ENCODE data around the gene OASL. TPM values are rescaled to one million over a fixed set of nuclear protein-coding genes. Genes with fewer than 3 reads are reported as not detected.

The OASL gene
- polyA plus RNA-seq, 2 of the 4 experiments (the other 2 are of a cell fraction): 0.81 to 0.94 TPM

DNA sequence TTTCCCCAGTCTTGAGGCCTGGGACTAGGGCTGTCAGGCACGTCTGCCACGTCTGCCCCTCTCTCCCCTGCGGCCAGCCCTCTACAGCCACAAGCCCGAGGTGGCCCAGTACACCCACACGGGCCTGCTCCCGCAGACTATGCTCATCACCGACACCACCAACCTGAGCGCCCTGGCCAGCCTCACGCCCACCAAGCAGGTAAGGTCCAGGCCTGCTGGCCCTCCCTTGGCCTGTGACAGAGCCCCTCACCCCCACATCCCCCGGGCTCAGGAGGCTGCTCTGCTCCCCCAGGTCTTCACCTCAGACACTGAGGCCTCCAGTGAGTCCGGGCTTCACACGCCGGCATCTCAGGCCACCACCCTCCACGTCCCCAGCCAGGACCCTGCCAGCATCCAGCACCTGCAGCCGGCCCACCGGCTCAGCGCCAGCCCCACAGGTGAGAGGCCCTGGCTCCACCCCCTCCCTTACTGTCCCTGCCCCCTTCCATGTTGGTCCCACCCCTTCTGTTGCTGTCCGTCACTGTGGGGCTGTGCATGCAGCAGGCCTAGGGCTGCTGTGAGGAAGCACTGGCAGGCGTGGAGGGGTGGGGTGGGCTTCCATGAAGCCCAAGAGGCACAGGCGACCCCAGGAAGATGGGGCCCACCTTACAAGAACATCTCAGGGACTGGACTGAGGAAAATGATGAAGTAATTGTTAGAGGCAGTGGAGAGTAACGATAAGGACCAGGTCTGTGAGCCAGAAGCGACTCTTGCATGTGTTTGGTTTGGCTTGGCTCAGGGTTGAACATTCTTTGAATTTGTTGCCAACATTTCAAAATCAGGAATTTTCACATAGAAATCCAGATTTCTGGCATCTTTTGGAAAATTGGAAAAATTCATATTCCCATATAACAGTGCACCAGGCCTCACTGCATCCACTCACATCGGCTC, 39.6 kb downstream of the OASL start:
- H3K4me3 ChIP-seq: no peak overlapping the region
- no peak for DNase-seq (ENCODE audit: low read depth in 1 of 2, low spot score in 1 of 2)
- TF ChIP-seq NR3C1 (IDR thresholded peaks at IDR 0.05): no peak
- no peak for TF ChIP-seq SREBF2 (IDR thresholded peaks at IDR 0.05)
- TF ChIP-seq, protein P1, sequence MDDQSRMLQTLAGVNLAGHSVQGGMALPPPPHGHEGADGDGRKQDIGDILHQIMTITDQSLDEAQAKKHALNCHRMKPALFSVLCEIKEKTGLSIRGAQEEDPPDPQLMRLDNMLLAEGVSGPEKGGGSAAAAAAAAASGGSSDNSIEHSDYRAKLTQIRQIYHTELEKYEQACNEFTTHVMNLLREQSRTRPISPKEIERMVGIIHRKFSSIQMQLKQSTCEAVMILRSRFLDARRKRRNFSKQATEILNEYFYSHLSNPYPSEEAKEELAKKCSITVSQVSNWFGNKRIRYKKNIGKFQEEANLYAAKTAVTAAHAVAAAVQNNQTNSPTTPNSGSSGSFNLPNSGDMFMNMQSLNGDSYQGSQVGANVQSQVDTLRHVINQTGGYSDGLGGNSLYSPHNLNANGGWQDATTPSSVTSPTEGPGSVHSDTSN (IDR thresholded peaks at IDR 0.05): no peak
- no peak for TF ChIP-seq HDAC2 (IDR thresholded peaks at IDR 0.05)
- TF ChIP-seq ZFP36 (IDR thresholded peaks at IDR 0.05; ENCODE audit: borderline replicate concordance, partially characterized antibody): no peak
- no peak for TF ChIP-seq EHF (CRISPR knock-in tag; IDR thresholded peaks at IDR 0.05)
- TF ChIP-seq ZSCAN20 (CRISPR knock-in tag; IDR thresholded peaks at IDR 0.05): no peak
- TF ChIP-seq TP53 (CRISPR knock-in tag; IDR thresholded peaks at IDR 0.05): no peak
- TF ChIP-seq ESRRA (IDR thresholded peaks at IDR 0.05; ENCODE audit: borderline replicate concordance, low read length): no peak
- TF ChIP-seq MYC (IDR thresholded peaks at IDR 0.05; ENCODE audit: borderline replicate concordance, low read length): no peak
- TF ChIP-seq CBX2 (IDR thresholded peaks at IDR 0.05; ENCODE audit: borderline replicate concordance, low read depth): no peak
- TF ChIP-seq HES2 (IDR thresholded peaks at IDR 0.05): no peak
- no peak for TF ChIP-seq RCOR1 (IDR thresholded peaks at IDR 0.05; ENCODE audit: low read depth, low read length)
- TF ChIP-seq, protein P2, sequence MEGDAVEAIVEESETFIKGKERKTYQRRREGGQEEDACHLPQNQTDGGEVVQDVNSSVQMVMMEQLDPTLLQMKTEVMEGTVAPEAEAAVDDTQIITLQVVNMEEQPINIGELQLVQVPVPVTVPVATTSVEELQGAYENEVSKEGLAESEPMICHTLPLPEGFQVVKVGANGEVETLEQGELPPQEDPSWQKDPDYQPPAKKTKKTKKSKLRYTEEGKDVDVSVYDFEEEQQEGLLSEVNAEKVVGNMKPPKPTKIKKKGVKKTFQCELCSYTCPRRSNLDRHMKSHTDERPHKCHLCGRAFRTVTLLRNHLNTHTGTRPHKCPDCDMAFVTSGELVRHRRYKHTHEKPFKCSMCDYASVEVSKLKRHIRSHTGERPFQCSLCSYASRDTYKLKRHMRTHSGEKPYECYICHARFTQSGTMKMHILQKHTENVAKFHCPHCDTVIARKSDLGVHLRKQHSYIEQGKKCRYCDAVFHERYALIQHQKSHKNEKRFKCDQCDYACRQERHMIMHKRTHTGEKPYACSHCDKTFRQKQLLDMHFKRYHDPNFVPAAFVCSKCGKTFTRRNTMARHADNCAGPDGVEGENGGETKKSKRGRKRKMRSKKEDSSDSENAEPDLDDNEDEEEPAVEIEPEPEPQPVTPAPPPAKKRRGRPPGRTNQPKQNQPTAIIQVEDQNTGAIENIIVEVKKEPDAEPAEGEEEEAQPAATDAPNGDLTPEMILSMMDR (IDR thresholded peaks at IDR 0.05): no peak
- TF ChIP-seq EHMT2 (IDR thresholded peaks at IDR 0.05; ENCODE audit: low read depth): no peak
- TF ChIP-seq HEYL (CRISPR knock-in tag; IDR thresholded peaks at IDR 0.05): no peak
- TF ChIP-seq KDM1A (IDR thresholded peaks at IDR 0.05; ENCODE audit: low read depth): no peak
- no peak for TF ChIP-seq HOXB13 (CRISPR knock-in tag; IDR thresholded peaks at IDR 0.05; ENCODE audit: low read depth)
- TF ChIP-seq ZC3H11A (IDR thresholded peaks at IDR 0.05): no peak
- H3K4me2 ChIP-seq: no peak overlapping the region
- no peak overlapping the region for H3K27ac ChIP-seq
- no peak for FAIRE-seq
- ATAC-seq: peak in 1 of 2 experiments; percentile 31; a peak in 2 of 6 replicates
- H3K4me1 ChIP-seq: peaks cover 4% of the 10 kb centered on the region; the same call in 2 of the 3 replicates
- ChIA-PET POLR2A (no interaction called here), CTCF (interaction anchor here (0.6 to 1.2 kb wide), 2 partner anchors 15 kb away, joined by 3 to 4 read pairs; no protein-coding TSS in a partner anchor)
- H3K9me3 ChIP-seq: no peaks in the 10 kb centered on the region
- 90% methylated on average over 22 of the region's 23 CpGs for WGBS (ENCODE audit: missing lambda C conversion rate)

GRCh38 chr12:120998435-120998834, 40.6 kb downstream of the OASL start:
- DNase-seq (ENCODE audit: low read depth in 1 of 2, low spot score in 1 of 2) (no peak), ATAC-seq (no peak), FAIRE-seq (no peak)
- peaks cover 2% of the 10 kb centered on the region; the same call in 2 of the 3 replicates for H3K4me1 ChIP-seq
- no peak overlapping the region for H3K4me2 ChIP-seq
- H3K27ac ChIP-seq: no peak overlapping the region
- 82% methylated on average over 3 of the region's 3 CpGs for WGBS (ENCODE audit: missing lambda C conversion rate)
- ChIA-PET POLR2A (no interaction called here), CTCF (interaction anchor here (0.6 to 1.2 kb wide), 5 partner anchors 14 to 465 kb away, joined by 3 to 4 read pairs (median 3); no protein-coding TSS in a partner anchor)
- H3K9me3 ChIP-seq: no peaks in the 10 kb centered on the region
- TF ChIP-seq CBX2 (IDR thresholded peaks at IDR 0.05; ENCODE audit: borderline replicate concordance, low read depth) (no peak), FOSB (CRISPR knock-in tag; IDR thresholded peaks at IDR 0.05) (no peak), FOXS1 (CRISPR knock-in tag; IDR thresholded peaks at IDR 0.05) (no peak), CHD2 (IDR thresholded peaks at IDR 0.05; ENCODE audit: low read length, partially characterized antibody) (no peak)
- no peak overlapping the region for H3K4me3 ChIP-seq
